A673 (cell line): ENCODE results near the gene VAMP2. TPM values are rescaled to one million over a fixed set of nuclear protein-coding genes. Genes with fewer than 3 reads are reported as not detected.

Source experiments
- BruUV-seq: library from RNA; stranded (reverse); fragments of 400-500 nt; replicated peaks from 2 replicates; lab custom pipeline; 2021; lab: Mats Ljungman, UMichigan
- CTCF ChIA-PET: fragments of 300-600 bp; sonication (Branson Sonifier 250); formaldehyde crosslinking; loops from one replicate; lab custom pipeline; 2022; ENCODE audit warnings: antibody characterized with exemption; lab: Charles Lee
- POLR2A ChIA-PET: fragments of 300-600 bp; sonication (Branson Sonifier 250); formaldehyde crosslinking; loops from one replicate; lab custom pipeline; 2022; ENCODE audit warnings: antibody characterized with exemption; ENCODE audit not compliant: low non-redundant PET; lab: Charles Lee
- DNase-seq: peaks from one replicate; pipeline ENCODE4 v3.0.0-alpha.2; 2015; ENCODE audit warnings: low spot score
- H3K27ac ChIP-seq: fragments of 200-600 bp; sonication (generic); 2 replicates; pipeline ENCODE4 v1.5.1; 2016; ENCODE audit warnings: mixed run types, low read depth, mild to moderate bottlenecking, mixed read lengths, antibody characterized with exemption, low read length; ENCODE audit not compliant: poor library complexity, severe bottlenecking
- H3K27me3 ChIP-seq: fragments of 200-600 bp; sonication (generic); replicated peaks from 2 replicates; pipeline ENCODE4 v1.6.1; 2017; ENCODE audit warnings: mixed run types, low read depth, mild to moderate bottlenecking, mixed read lengths, antibody characterized with exemption, low read length; ENCODE audit not compliant: insufficient read depth, poor library complexity
- H3K36me3 ChIP-seq: fragments of 200-600 bp; sonication (generic); 2 replicates; pipeline ENCODE4 v1.6.1; 2016; ENCODE audit warnings: mixed run types, mild to moderate bottlenecking, mixed read lengths, antibody characterized with exemption, low read length; ENCODE audit not compliant: insufficient read depth, poor library complexity, severe bottlenecking
- H3K4me1 ChIP-seq: fragments of 200-600 bp; sonication (generic); 2 replicates; pipeline ENCODE4 v1.6.1; 2017; ENCODE audit warnings: mixed run types, mild to moderate bottlenecking, mixed read lengths, antibody characterized with exemption, low read length; ENCODE audit not compliant: insufficient read depth, poor library complexity, severe bottlenecking
- H3K4me3 ChIP-seq: fragments of 200-600 bp; sonication (generic); 2 replicates; pipeline ENCODE4 v1.5.1; 2016; ENCODE audit warnings: low read depth, mixed run types, mild to moderate bottlenecking, mixed read lengths, low read length; ENCODE audit not compliant: poor library complexity, severe bottlenecking
- H3K9me3 ChIP-seq: fragments of 200-600 bp; sonication (generic); 2 replicates; pipeline ENCODE4 v1.6.1; 2016; ENCODE audit warnings: mixed run types, low read depth, mild to moderate bottlenecking, mixed read lengths, antibody characterized with exemption, low read length; ENCODE audit not compliant: poor library complexity, severe bottlenecking
- EZH2 ChIP-seq: fragments of 200-600 bp; sonication (generic); IDR thresholded peaks from 2 replicates; pipeline ENCODE4 v1.6.1; 2017; ENCODE audit warnings: borderline replicate concordance, low read depth, mild to moderate bottlenecking, mixed read lengths, antibody characterized with exemption, low read length; ENCODE audit not compliant: poor library complexity, severe bottlenecking
- intact Hi-C: fragments of 100-400 bp; cut with micrococcal nuclease; formaldehyde crosslinking; loops from one replicate; pipeline ENCODE4 v1.10.0; 2022; ENCODE audit not compliant: unreplicated experiment
- total RNA-seq: library from RNA; stranded (reverse); gene quantifications from 2 replicates; pipeline ENCODE4 v1.2.3, GENCODE V29; 2021
- TF ChIP-seq, protein P1 (sequence below): fragments of 300-800, 200-600 bp; sonication (generic); conservative IDR thresholded peaks from 2 replicates; pipeline ENCODE4 v1.5.1; 2017; ENCODE audit warnings: low read depth, mild to moderate bottlenecking, antibody characterized with exemption, low read length, moderate library complexity, mixed read lengths

Gene VAMP2
- total RNA-seq, 1 experiment from 2014 or later: 41.3 TPM

GRCh38 chr17:8146381-8147140 is 16.2 kb downstream of the VAMP2 start:
- BruUV-seq: no TSS peak
- intact Hi-C loops: no loop called here
- peaks cover 70% of the 10 kb centered on the region for H3K36me3 ChIP-seq
- H3K27ac ChIP-seq: no peak overlapping the region
- TF ChIP-seq, protein P1, sequence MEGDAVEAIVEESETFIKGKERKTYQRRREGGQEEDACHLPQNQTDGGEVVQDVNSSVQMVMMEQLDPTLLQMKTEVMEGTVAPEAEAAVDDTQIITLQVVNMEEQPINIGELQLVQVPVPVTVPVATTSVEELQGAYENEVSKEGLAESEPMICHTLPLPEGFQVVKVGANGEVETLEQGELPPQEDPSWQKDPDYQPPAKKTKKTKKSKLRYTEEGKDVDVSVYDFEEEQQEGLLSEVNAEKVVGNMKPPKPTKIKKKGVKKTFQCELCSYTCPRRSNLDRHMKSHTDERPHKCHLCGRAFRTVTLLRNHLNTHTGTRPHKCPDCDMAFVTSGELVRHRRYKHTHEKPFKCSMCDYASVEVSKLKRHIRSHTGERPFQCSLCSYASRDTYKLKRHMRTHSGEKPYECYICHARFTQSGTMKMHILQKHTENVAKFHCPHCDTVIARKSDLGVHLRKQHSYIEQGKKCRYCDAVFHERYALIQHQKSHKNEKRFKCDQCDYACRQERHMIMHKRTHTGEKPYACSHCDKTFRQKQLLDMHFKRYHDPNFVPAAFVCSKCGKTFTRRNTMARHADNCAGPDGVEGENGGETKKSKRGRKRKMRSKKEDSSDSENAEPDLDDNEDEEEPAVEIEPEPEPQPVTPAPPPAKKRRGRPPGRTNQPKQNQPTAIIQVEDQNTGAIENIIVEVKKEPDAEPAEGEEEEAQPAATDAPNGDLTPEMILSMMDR: no peak
- no peak for TF ChIP-seq EZH2
- peaks cover 6% of the 10 kb centered on the region for H3K4me1 ChIP-seq
- DNase-seq: no peak
- CTCF ChIA-PET: no interaction called here
- POLR2A ChIA-PET: no interaction called here
- H3K9me3 ChIP-seq: no peaks in the 10 kb centered on the region
- H3K4me3 ChIP-seq: no peak overlapping the region
- no peaks in the 10 kb centered on the region for H3K27me3 ChIP-seq

DNA sequence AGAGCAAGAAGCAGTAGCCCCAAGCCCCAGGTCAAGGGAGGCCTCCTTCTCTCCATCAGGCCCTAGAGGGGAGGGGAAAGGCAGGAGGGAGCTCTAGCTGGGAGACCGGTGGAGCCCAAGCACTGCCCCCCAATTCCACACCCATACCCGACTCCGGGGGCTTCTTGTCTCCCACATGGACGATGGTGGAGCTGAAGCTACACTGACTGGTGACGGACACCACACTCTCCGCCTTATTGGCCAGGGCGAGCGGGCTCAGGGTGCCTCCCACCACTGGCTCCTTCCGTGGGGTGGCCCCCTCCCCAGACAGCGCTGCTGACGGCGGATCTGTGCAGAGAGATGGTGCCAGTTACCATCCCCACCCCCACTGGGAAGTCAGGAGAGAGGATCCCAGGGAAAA is 16.9 kb downstream of the VAMP2 start:
- POLR2A ChIA-PET: no interaction called here
- intact Hi-C loops: no loop called here
- no peaks in the 10 kb centered on the region for H3K27me3 ChIP-seq
- H3K27ac ChIP-seq: no peak overlapping the region
- H3K4me3 ChIP-seq: no peak overlapping the region
- peaks cover 78% of the 10 kb centered on the region for H3K36me3 ChIP-seq
- DNase-seq: no peak
- TF ChIP-seq, protein P1: no peak
- no peak for TF ChIP-seq EZH2
- H3K4me1 ChIP-seq: peaks cover 4% of the 10 kb centered on the region
- BruUV-seq: no TSS peak
- CTCF ChIA-PET: no interaction called here
- no peaks in the 10 kb centered on the region for H3K9me3 ChIP-seq

DNA sequence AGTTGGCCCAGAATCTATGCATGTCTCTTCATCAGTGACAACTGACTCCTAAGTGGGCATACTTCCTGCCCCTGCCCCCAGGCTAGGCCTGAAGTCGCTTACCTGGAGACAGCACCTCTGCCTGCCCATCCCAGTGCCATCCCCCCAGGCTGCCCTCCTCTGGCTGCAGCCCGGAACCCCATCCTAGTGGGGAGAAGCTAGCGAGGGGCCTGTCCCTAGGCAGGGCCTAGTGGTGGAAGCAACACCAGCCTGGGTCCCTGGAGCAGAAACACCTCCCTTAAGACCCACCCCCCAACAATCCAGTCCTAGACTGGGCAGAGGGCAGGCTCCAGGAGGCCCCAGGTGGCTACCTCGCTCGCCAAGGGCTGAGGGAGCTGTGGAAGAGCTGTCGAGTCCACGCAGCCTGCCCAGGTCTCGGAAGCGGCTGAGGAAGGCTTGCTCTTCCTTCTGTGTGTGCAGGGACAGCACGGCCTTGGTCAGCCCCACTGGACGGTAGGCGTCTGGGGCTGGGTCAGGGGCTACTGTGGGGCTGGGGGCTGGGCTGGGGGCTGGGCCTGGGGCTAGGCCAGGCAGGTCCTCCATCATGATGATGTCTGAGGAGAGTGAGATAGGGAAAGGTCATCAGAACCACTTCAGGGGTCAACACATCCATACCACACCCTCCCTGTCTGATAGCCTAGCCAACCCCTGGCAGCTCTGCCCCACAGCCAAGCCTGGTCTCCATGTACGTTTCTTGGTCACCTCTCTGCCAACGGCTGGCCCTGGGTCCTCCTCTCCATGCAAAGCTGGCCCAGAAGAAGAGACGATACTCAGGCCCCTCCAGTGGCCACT is 18.1 kb downstream of the VAMP2 start:
- no peaks in the 10 kb centered on the region for H3K4me1 ChIP-seq
- peaks cover 76% of the 10 kb centered on the region for H3K36me3 ChIP-seq
- no peaks in the 10 kb centered on the region for H3K9me3 ChIP-seq
- H3K27ac ChIP-seq: no peak overlapping the region
- no peaks in the 10 kb centered on the region for H3K27me3 ChIP-seq
- TF ChIP-seq, protein P1: no peak
- TF ChIP-seq EZH2: no peak
- no peak for DNase-seq
- no peak overlapping the region for H3K4me3 ChIP-seq
- ChIA-PET POLR2A (interaction anchor here (0.7 kb wide), 1 partner anchor 1939 kb away, joined by 13 read pairs; no protein-coding TSS in a partner anchor), CTCF (no interaction called here)
- intact Hi-C loops: no loop called here
- no TSS peak for BruUV-seq
